ENCODE results near the gene GMDS. TPM values are rescaled to one million over a fixed set of nuclear protein-coding genes. Genes with fewer than 3 reads are reported as not detected.

Gene GMDS
- total RNA-seq, 1 donor from 2014 or later: 7.7 TPM

GRCh38 chr6:1947922-1948321 is 297.5 kb downstream of the GMDS start:
- no peak for DNase-seq (ENCODE audit: low read depth in 2 of 2)

GRCh38 chr6:1946583-1946982 is 298.8 kb downstream of the GMDS start:
- no peak for DNase-seq (ENCODE audit: low read depth in 2 of 2)

GRCh38 chr6:1945235-1945832 is 300.1 kb downstream of the GMDS start:
- DNase-seq (ENCODE audit: low read depth in 2 of 2): no peak

GRCh38 chr6:1942834-1943233 is 302.6 kb downstream of the GMDS start:
- no peak for DNase-seq (ENCODE audit: low read depth in 2 of 2)

GRCh38 chr6:1941534-1941933 is 303.9 kb downstream of the GMDS start:
- no peak for DNase-seq (ENCODE audit: low read depth in 2 of 2)

GRCh38 chr6:1940381-1940780 is 305.0 kb downstream of the GMDS start:
- DNase-seq (ENCODE audit: low read depth in 2 of 2): peak in 1 of 2 donors; percentile 10

GRCh38 chr6:1933292-1933691 is 312.1 kb downstream of the GMDS start:
- DNase-seq (ENCODE audit: low read depth in 2 of 2): no peak

- DNase-seq (ENCODE audit: low read depth in 2 of 2): no peak
Measured at GRCh38 chr6:1931817-1932216, 313.6 kb downstream of the GMDS start.

GRCh38 chr6:1930356-1930755 is 315.0 kb downstream of the GMDS start:
- peak in 1 of 2 donors; percentile 31 for DNase-seq (ENCODE audit: low read depth in 2 of 2)

GRCh38 chr6:1929931-1930330 is 315.5 kb downstream of the GMDS start:
- DNase-seq (ENCODE audit: low read depth in 2 of 2): peak in 1 of 2 donors; percentile 17

- no peak for DNase-seq (ENCODE audit: low read depth in 2 of 2)
Measured at GRCh38 chr6:1925743-1926430, 319.5 kb downstream of the GMDS start.

GRCh38 chr6:1923449-1923848 is 322.0 kb downstream of the GMDS start:
- no peak for DNase-seq (ENCODE audit: low read depth in 2 of 2)

- DNase-seq (ENCODE audit: low read depth in 2 of 2): peak; percentile 47 to 86
Measured at GRCh38 chr6:1917626-1918371, 327.6 kb downstream of the GMDS start.

GRCh38 chr6:1916334-1917070 is 328.9 kb downstream of the GMDS start:
- peak in 1 of 2 donors; percentile 51 for DNase-seq (ENCODE audit: low read depth in 2 of 2)

GRCh38 chr6:1915226-1915625 is 330.2 kb downstream of the GMDS start:
- no peak for DNase-seq (ENCODE audit: low read depth in 2 of 2)

- no peak for DNase-seq (ENCODE audit: low read depth in 2 of 2)
Measured at GRCh38 chr6:1913577-1913976, 331.8 kb downstream of the GMDS start.

GRCh38 chr6:1912731-1913130 is 332.7 kb downstream of the GMDS start:
- no peak for DNase-seq (ENCODE audit: low read depth in 2 of 2)

GRCh38 chr6:1911474-1911873 is 333.9 kb downstream of the GMDS start:
- peak; percentile 11 to 34 for DNase-seq (ENCODE audit: low read depth in 2 of 2)

- DNase-seq (ENCODE audit: low read depth in 2 of 2): peak; percentile 32 to 64
Measured at GRCh38 chr6:1910621-1911407, 334.6 kb downstream of the GMDS start.

- DNase-seq (ENCODE audit: low read depth in 2 of 2): peak; percentile 33 to 86
Measured at GRCh38 chr6:1908784-1909183, 336.6 kb downstream of the GMDS start.

GRCh38 chr6:1906609-1907008 is 338.8 kb downstream of the GMDS start:
- DNase-seq (ENCODE audit: low read depth in 2 of 2): no peak

All from lung microvascular endothelial cell (primary cell).